Loucy (cell line): ENCODE results near the gene CIAO3.

Source experiments
- CTCF ChIP-seq: fragments of 200-600 bp; sonication (generic); conservative IDR thresholded peaks from 2 replicates; pipeline ENCODE4 v1.5.1; 2014; ENCODE audit warnings: mild to moderate bottlenecking, antibody characterized with exemption, low read length
- EZH2phosphoT487 ChIP-seq: fragments of 200-600 bp; IDR thresholded peaks from 2 replicates; pipeline ENCODE4 v1.6.1; 2018; ENCODE audit warnings: antibody characterized with exemption, mild to moderate bottlenecking, moderate library complexity, borderline replicate concordance

- TF ChIP-seq CTCF (no peak), EZH2phosphoT487 (no peak)
These were observed 386 bp downstream of the CIAO3 start for GRCh38 chr16:740459-740763.
